ENCODE results near the gene JARID2. TPM values are rescaled to one million over a fixed set of nuclear protein-coding genes. Genes with fewer than 3 reads are reported as not detected.

JARID2 gene
- total and polyA plus RNA-seq, 2 of the 4 experiments (the other 2 are of a cell fraction) = 9.6 to 12.9 TPM

DNA sequence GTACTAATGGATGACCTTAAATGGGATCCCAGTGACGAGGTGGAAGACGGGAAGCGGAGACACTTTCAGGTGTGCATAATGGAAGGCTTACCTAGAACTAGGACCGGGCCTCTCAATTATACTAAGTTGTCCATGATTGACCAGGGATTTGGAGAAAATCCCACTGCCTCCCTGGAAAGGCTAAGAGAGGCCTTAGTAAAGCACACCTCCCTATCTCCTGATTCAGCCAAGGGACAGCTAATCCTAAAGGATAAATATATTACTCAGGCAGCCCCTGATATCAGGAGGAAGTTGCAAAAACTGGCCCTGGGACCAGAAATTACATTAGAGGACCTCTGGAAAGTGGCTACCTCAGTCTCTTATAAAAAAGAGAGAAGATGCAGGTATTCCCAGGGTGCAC lies 93.2 kb downstream of the JARID2 start:
- intact Hi-C loops (cut with micrococcal nuclease) = no loop called here

More for the DNA sequence above, 93.2 kb downstream of the JARID2 start:
- Histone ChIP-seq H4K20me1 (ENCODE audit: insufficient read depth, low read length) (peaks cover 82% of the 10 kb centered on the region), H2AFZ (replicated peaks; ENCODE audit: low read length, poor library complexity) (no peak overlapping the region), H3K18ac (ENCODE audit: low read depth, low read length) (no peak overlapping the region), H2BK15ac (ENCODE audit: low read depth, low read length) (no peak overlapping the region), H2AK5ac (ENCODE audit: low read depth, low read length) (no peak overlapping the region), H3K23ac (ENCODE audit: low read depth, low read length) (no peak overlapping the region), H4K5ac (ENCODE audit: low read depth, low read length) (no peak overlapping the region), H3K4me2 (ENCODE audit: low read depth, low read length) (no peak overlapping the region), H3K36me3 (ENCODE audit: control insufficient read depth, insufficient read depth, low read length) (no peaks in the 10 kb centered on the region), H3K4ac (ENCODE audit: low read depth, low read length) (no peak overlapping the region), H4K91ac (ENCODE audit: insufficient read depth, low read depth, low read length) (no peak overlapping the region), H3K56ac (ENCODE audit: extremely low read depth, insufficient read depth, low read length) (no peak overlapping the region), H2BK20ac (ENCODE audit: low read depth, low read length) (no peak overlapping the region), H3K9ac (ENCODE audit: low read depth, low read length) (no peak overlapping the region), H3K27me3 (ENCODE audit: control insufficient read depth, insufficient read depth, low read length) (no peaks in the 10 kb centered on the region), H3K27ac (ENCODE audit: insufficient read depth, low read length) (no peak overlapping the region), H2AK9ac (replicated peaks; ENCODE audit: low read depth, low read length, poor library complexity) (no peak overlapping the region), H3K14ac (replicated peaks; ENCODE audit: low read depth, low read length) (no peak overlapping the region), H2BK120ac (ENCODE audit: low read depth, low read length) (no peak overlapping the region), H3K79me1 (ENCODE audit: low read depth in 1 of 2, low read length in 2 of 2) (peaks cover 34 to 79% of the 10 kb centered on the region in 2 experiments), H2BK5ac (ENCODE audit: low read depth, low read length, poor library complexity, severe bottlenecking) (no peak overlapping the region), H3K9me3 (ENCODE audit: control insufficient read depth, insufficient read depth, low read length) (no peaks in the 10 kb centered on the region), H4K8ac (ENCODE audit: low read depth in 2 of 2, low read length in 2 of 2) (no peak overlapping the region), H3K9me1 (ENCODE audit: insufficient read depth, low read length) (peaks cover 16% of the 10 kb centered on the region), H3K4me1 (ENCODE audit: control insufficient read depth, insufficient read depth, low read length) (peaks cover 9% of the 10 kb centered on the region), H3K4me3 (ENCODE audit: insufficient read depth, low read depth, low read length) (no peak overlapping the region)
- no TSS peak for BruUV-seq (replicated peaks)
- in situ Hi-C loops (cut with MboI; ENCODE audit: low sequenced_read_pairs) (no loop called here), dilution Hi-C loops (cut with HindIII; ENCODE audit: low sequenced_read_pairs, unreplicated experiment) (no loop called here)
- ChIA-PET CTCF (interaction anchor here (1.2 kb wide), 1 partner anchor 15 kb away, joined by 3 read pairs; no protein-coding TSS in a partner anchor), POLR2A (ENCODE audit: unreplicated experiment) (no interaction called here)
- no peak for DNase-seq
- 100% methylated on average over 3 of the region's 4 CpGs; no CpG with 5 or more reads in 1 of the 2 experiments for WGBS, 2 experiments (ENCODE audit: extremely low coverage in 2 of 2, insufficient read length in 1 of 2)
- TF ChIP-seq RAD21 (IDR thresholded peaks at IDR 0.05; ENCODE audit: low read length) (no peak), SMC3 (IDR thresholded peaks at IDR 0.05; ENCODE audit: low read depth, low read length) (no peak), CHD1 (IDR thresholded peaks at IDR 0.05; ENCODE audit: low read depth, low read length) (no peak), MAFK (IDR thresholded peaks at IDR 0.05; ENCODE audit: low read depth, low read length) (no peak), MXI1 (IDR thresholded peaks at IDR 0.05; ENCODE audit: borderline replicate concordance, low read depth, low read length) (no peak), FOS (IDR thresholded peaks at IDR 0.05; ENCODE audit: low read depth, low read length) (no peak), RCOR1 (IDR thresholded peaks at IDR 0.05; ENCODE audit: insufficient replicate concordance, low read length) (no peak), BHLHE40 (IDR thresholded peaks at IDR 0.05; ENCODE audit: low read depth, low read length) (no peak)
- TF ChIP-seq, protein P1, sequence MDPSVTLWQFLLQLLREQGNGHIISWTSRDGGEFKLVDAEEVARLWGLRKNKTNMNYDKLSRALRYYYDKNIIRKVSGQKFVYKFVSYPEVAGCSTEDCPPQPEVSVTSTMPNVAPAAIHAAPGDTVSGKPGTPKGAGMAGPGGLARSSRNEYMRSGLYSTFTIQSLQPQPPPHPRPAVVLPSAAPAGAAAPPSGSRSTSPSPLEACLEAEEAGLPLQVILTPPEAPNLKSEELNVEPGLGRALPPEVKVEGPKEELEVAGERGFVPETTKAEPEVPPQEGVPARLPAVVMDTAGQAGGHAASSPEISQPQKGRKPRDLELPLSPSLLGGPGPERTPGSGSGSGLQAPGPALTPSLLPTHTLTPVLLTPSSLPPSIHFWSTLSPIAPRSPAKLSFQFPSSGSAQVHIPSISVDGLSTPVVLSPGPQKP (IDR thresholded peaks at IDR 0.05; ENCODE audit: borderline replicate concordance, low read depth, low read length) = no peak
- TF ChIP-seq, protein P2, sequence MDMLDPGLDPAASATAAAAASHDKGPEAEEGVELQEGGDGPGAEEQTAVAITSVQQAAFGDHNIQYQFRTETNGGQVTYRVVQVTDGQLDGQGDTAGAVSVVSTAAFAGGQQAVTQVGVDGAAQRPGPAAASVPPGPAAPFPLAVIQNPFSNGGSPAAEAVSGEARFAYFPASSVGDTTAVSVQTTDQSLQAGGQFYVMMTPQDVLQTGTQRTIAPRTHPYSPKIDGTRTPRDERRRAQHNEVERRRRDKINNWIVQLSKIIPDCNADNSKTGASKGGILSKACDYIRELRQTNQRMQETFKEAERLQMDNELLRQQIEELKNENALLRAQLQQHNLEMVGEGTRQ (IDR thresholded peaks at IDR 0.05; ENCODE audit: low read depth, low read length) = no peak
- TF ChIP-seq, protein P3, sequence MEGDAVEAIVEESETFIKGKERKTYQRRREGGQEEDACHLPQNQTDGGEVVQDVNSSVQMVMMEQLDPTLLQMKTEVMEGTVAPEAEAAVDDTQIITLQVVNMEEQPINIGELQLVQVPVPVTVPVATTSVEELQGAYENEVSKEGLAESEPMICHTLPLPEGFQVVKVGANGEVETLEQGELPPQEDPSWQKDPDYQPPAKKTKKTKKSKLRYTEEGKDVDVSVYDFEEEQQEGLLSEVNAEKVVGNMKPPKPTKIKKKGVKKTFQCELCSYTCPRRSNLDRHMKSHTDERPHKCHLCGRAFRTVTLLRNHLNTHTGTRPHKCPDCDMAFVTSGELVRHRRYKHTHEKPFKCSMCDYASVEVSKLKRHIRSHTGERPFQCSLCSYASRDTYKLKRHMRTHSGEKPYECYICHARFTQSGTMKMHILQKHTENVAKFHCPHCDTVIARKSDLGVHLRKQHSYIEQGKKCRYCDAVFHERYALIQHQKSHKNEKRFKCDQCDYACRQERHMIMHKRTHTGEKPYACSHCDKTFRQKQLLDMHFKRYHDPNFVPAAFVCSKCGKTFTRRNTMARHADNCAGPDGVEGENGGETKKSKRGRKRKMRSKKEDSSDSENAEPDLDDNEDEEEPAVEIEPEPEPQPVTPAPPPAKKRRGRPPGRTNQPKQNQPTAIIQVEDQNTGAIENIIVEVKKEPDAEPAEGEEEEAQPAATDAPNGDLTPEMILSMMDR (conservative IDR thresholded peaks at IDR 0.05; ENCODE audit: low read depth, low read length) = no peak
- ATAC-seq (ENCODE audit: low read depth) = no peak
